OCI-LY1 (cell line): ENCODE data around the gene DTD2.

Experiments
- H2AFZ ChIP-seq: fragments of 200-600 bp; sonication (generic), shearing (Covaris generic); 2 replicates; pipeline ENCODE4 v1.6.0; 2014; ENCODE audit warnings: antibody characterized with exemption, mild to moderate bottlenecking, low read length
- H3F3A ChIP-seq: fragments of 200-600 bp; sonication (generic), shearing (Covaris generic); 2 replicates; pipeline ENCODE4 v1.6.0; 2014; ENCODE audit warnings: mild to moderate bottlenecking, antibody characterized with exemption, low read length, moderate library complexity; ENCODE audit not compliant: insufficient read depth
- H3K27ac ChIP-seq: fragments of 200-600 bp; sonication (generic); 2 replicates; pipeline ENCODE4 v1.5.1; 2014; ENCODE audit warnings: low read length, mixed run types, mild to moderate bottlenecking, low read depth; ENCODE audit not compliant: poor library complexity, severe bottlenecking
- H3K27me3 ChIP-seq: fragments of 200-600 bp; sonication (generic); 2 replicates; pipeline ENCODE4 v1.6.0; 2014; ENCODE audit warnings: antibody characterized with exemption, mild to moderate bottlenecking, low read length, moderate library complexity; ENCODE audit not compliant: insufficient read depth
- H3K36me3 ChIP-seq: fragments of 200-600 bp; sonication (generic); 2 replicates; pipeline ENCODE4 v1.6.1; 2014; ENCODE audit warnings: mild to moderate bottlenecking, antibody characterized with exemption, low read length, moderate library complexity, mixed read lengths; ENCODE audit not compliant: insufficient read depth
- H3K4me1 ChIP-seq: fragments of 200-600 bp; sonication (generic); 2 replicates; pipeline ENCODE4 v1.5.1; 2014; ENCODE audit warnings: mild to moderate bottlenecking, low read length, moderate library complexity; ENCODE audit not compliant: insufficient read depth, severe bottlenecking
- H3K4me2 ChIP-seq: fragments of 200-600 bp; sonication (generic), shearing (Covaris generic); 2 replicates; pipeline ENCODE4 v1.6.1; 2014; ENCODE audit warnings: low read length
- H3K4me3 ChIP-seq: fragments of 200-600 bp; sonication (generic); 2 replicates; pipeline ENCODE4 v1.5.1; 2014; ENCODE audit warnings: low read length, low read depth, mild to moderate bottlenecking, mixed read lengths; ENCODE audit not compliant: poor library complexity, severe bottlenecking
- H3K79me2 ChIP-seq: fragments of 200-600 bp; shearing (Covaris generic); 2 replicates; pipeline ENCODE4 v1.6.1; 2016; ENCODE audit warnings: mixed run types, low read length, mixed read lengths; ENCODE audit not compliant: insufficient read depth
- H3K9ac ChIP-seq: fragments of 200-600 bp; sonication (generic), shearing (Covaris generic); 2 replicates; pipeline ENCODE4 v1.6.1; 2014; ENCODE audit warnings: mild to moderate bottlenecking, low read length, mixed read lengths
- H3K9me2 ChIP-seq: fragments of 200-600 bp; sonication (generic), shearing (Covaris generic); 2 replicates; pipeline ENCODE4 v1.6.1; 2014; ENCODE audit warnings: low read depth, mild to moderate bottlenecking, low read length, mixed read lengths
- H3K9me3 ChIP-seq: fragments of 200-600 bp; shearing (Covaris generic); 2 replicates; pipeline ENCODE4 v1.6.1; 2014; ENCODE audit warnings: low read length, mixed read lengths
- H4K20me1 ChIP-seq: fragments of 200-600 bp; sonication (generic), shearing (Covaris generic); 2 replicates; pipeline ENCODE4 v1.6.0; 2016; ENCODE audit warnings: mild to moderate bottlenecking, low read length; ENCODE audit not compliant: insufficient read depth
- EZH2 ChIP-seq: fragments of 200-600 bp; sonication (generic), shearing (Covaris generic); IDR thresholded peaks from 2 replicates; pipeline ENCODE4 v1.8.0; 2017; ENCODE audit warnings: borderline replicate concordance, mixed run types, mild to moderate bottlenecking, antibody characterized with exemption, low read length, moderate library complexity, mixed read lengths
- TF ChIP-seq, protein P1 (sequence below): fragments of 200-600 bp; sonication (generic), shearing (Covaris generic); IDR thresholded peaks from 2 replicates; pipeline ENCODE4 v1.5.1; 2017; ENCODE audit warnings: mild to moderate bottlenecking, antibody characterized with exemption, low read length, moderate library complexity, mixed read lengths

The DTD2 gene

DNA sequence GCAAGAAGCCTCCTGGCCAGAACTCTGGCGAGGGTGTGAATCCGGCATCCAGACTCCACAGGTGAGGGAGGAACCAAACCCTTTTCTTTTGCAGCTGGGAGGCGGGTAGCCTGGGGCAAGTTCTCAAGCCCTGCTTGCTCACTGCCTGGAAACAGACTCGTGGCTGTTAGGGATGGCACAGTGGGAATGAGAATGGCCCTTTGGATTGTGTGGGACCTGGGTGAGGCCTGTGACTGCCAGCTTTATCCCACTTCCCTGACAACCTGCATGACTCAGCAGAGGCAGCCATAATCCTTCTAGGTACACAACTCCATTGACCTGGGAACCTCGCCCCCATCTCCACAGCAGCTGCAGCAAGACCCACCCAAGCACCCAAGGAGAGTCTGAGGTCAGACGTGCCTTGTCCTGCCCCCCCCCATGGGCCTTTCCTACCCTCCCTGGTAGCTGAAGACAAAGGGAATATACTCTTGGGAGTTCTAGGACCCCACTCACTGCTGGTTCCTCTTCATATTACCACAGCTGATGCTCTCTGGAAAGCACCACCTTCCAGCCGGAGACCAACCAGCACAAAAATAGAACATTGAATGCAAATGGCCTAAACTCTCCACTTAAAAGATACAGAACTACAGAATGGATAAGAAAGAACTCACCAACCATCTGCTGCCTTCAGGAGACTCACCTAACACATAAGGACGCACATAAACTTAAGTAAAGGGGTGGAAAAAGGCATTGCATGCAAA, 35.6 kb upstream of the DTD2 start:
- Histone ChIP-seq H3K9me3 (no peaks in the 10 kb centered on the region), H4K20me1 (no peaks in the 10 kb centered on the region), H3K4me2 (no peak overlapping the region), H3K4me3 (no peak overlapping the region), H3K4me1 (peaks cover 27% of the 10 kb centered on the region), H2AFZ (no peak overlapping the region), H3F3A (no peaks in the 10 kb centered on the region), H3K79me2 (no peaks in the 10 kb centered on the region), H3K9ac (no peak overlapping the region), H3K27ac (no peak overlapping the region), H3K9me2 (no peaks in the 10 kb centered on the region), H3K27me3 (no peaks in the 10 kb centered on the region), H3K36me3 (no peaks in the 10 kb centered on the region)
- TF ChIP-seq, protein P1, sequence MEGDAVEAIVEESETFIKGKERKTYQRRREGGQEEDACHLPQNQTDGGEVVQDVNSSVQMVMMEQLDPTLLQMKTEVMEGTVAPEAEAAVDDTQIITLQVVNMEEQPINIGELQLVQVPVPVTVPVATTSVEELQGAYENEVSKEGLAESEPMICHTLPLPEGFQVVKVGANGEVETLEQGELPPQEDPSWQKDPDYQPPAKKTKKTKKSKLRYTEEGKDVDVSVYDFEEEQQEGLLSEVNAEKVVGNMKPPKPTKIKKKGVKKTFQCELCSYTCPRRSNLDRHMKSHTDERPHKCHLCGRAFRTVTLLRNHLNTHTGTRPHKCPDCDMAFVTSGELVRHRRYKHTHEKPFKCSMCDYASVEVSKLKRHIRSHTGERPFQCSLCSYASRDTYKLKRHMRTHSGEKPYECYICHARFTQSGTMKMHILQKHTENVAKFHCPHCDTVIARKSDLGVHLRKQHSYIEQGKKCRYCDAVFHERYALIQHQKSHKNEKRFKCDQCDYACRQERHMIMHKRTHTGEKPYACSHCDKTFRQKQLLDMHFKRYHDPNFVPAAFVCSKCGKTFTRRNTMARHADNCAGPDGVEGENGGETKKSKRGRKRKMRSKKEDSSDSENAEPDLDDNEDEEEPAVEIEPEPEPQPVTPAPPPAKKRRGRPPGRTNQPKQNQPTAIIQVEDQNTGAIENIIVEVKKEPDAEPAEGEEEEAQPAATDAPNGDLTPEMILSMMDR, result no peak
- no peak for TF ChIP-seq EZH2

DNA sequence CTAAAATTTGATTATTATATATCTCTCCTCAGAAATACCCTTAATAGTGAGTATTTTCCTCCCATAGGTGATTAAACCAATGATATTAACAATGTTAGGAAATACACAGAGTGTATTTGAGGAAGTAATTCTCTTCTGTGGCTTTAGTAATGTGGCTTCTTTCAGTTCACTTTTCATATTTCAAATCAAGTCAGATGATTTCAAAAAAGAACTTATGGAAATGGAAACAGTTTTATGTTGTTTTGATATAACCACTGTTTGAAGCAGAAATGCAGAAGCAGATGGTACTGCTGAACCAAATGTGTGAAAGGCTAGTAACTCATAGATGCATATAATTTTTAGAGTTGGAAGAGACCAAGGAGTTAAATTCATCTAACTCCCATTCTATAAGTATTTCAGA, 32.4 kb upstream of the DTD2 start:
- Histone ChIP-seq H3K27ac (peak overlapping the region; percentile 79), H3K9me3 (no peaks in the 10 kb centered on the region), H4K20me1 (no peaks in the 10 kb centered on the region), H3K27me3 (no peaks in the 10 kb centered on the region), H3K4me3 (peak overlapping the region; percentile 8), H3K79me2 (no peaks in the 10 kb centered on the region), H3F3A (no peaks in the 10 kb centered on the region), H3K9me2 (no peaks in the 10 kb centered on the region), H3K36me3 (no peaks in the 10 kb centered on the region), H3K9ac (peak overlapping the region; percentile 32; the same call in 1 of the 2 replicates), H2AFZ (no peak overlapping the region), H3K4me1 (peaks cover 27% of the 10 kb centered on the region), H3K4me2 (peak overlapping the region; percentile 49)
- no peak for TF ChIP-seq EZH2
- TF ChIP-seq, protein P1, result no peak

- H3K4me3 ChIP-seq, result no peak within 1 kb of the TSS
- H3K9me2 ChIP-seq, result no peaks in the 10 kb centered on the region
- peaks cover 22% of the 10 kb centered on the region for H3K4me1 ChIP-seq
- H3K4me2 ChIP-seq, result no peak within 1 kb of the TSS
- H3K27ac ChIP-seq, result peak within 1 kb of the TSS; percentile 79
- H3K27me3 ChIP-seq, result no peaks in the 10 kb centered on the region
- no peaks in the 10 kb centered on the region for H3K9me3 ChIP-seq
- no peak within 1 kb of the TSS for H3K9ac ChIP-seq
- H3K36me3 ChIP-seq, result no peaks in the 10 kb centered on the region
- no peaks in the 10 kb centered on the region for H3F3A ChIP-seq
- H4K20me1 ChIP-seq, result no peaks in the 10 kb centered on the region
- 0 out of 2 replicates have a peak within 1 kb of the TSS, but pooled peaks have one; percentile 76 for H2AFZ ChIP-seq
- no peaks in the 10 kb centered on the region for H3K79me2 ChIP-seq
- TF ChIP-seq, protein P1, result no peak
- no peak for TF ChIP-seq EZH2
Observed at GRCh38 chr14:31487886-31488285, 30.6 kb upstream of the DTD2 start, which contains the start of gene GPR33. Gene GPR33, minus strand, starts transcription at chr14:31488039. Its CDS starts 4,074 bp downstream, at chr14:31483965.
